Measurements from ENCODE around the gene MKX.

The MKX gene

DNA sequence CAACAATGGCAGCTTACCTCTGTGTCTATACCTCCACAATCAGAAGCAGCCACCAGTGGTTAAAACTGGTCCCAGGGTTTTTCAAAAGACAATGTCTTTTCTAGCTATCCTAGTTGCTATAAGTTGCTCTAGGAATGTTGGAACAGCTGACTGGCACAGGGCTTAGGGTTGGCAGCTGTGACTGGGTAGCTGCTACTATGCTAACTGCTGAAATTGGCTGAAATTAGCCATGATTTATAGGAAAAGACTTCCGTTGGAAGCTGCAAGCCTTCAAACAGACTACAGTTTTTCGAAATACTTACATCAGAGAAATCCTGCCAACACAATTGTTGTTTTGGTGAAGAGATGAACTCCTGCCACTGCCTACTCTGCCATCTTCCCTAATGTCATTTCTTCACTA is 102.3 kb downstream of the MKX start:
- no peak for DNase-seq

DNA sequence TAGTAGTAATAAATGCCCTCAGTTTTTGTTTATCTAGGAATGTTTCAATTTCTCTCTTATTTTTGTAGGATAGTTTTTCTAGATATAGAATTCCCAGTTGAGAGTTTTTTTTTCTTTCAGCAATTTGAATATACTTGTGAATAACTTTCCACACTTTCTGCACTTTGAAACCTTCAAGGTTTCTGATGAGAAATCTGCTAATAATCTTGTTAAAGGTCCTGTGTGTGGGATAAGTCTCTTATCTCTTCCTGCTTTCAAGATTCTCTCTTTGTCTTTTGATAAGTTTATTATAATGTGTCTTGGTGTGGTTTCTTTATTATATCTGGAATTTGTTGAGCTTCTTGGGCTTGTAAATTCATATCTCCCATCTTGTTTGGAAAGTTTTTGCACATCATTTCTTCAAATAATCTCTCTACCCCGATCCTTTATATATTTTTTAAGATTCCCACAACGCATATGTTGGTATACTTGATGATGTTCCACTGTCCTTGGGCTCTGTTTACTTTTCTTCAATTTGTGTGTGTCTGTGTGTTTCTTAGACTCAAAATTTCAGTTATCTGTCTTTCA is 103.5 kb downstream of the MKX start:
- no peak for DNase-seq

- DNase-seq, result no peak
Observed at GRCh38 chr10:27638071-27638750, 107.4 kb downstream of the MKX start.

GRCh38 chr10:27637601-27638000 is 108.0 kb downstream of the MKX start:
- DNase-seq, result no peak

- no peak for DNase-seq
Observed at GRCh38 chr10:27636816-27637215, 108.8 kb downstream of the MKX start.

DNA sequence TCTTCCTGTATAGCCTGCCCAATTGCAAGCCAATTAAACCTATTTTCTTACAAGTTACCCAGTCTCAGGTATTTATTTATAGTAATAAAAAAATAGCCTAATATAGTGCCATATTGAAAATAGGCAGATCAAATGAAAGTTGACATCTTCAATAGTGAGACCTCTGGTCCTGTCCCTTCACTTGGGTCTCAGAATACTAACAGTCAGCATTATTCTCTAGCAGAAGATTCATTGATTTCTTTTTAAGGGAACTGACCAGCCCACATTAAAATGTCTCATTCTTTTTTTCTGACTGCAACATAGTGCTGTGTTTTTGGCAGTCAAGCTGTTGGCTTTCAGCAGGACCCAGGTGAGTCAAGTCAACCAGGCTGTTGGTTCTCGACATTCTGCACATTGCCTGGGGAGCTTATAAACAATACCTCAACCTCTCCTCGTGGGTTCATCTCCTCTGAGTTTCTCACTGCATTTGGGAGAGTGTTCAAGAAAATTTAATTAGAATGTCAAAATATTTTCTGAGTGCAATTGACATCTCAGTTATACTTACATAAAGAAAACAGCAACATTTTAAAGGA is 109.8 kb downstream of the MKX start:
- DNase-seq, result no peak

DNA sequence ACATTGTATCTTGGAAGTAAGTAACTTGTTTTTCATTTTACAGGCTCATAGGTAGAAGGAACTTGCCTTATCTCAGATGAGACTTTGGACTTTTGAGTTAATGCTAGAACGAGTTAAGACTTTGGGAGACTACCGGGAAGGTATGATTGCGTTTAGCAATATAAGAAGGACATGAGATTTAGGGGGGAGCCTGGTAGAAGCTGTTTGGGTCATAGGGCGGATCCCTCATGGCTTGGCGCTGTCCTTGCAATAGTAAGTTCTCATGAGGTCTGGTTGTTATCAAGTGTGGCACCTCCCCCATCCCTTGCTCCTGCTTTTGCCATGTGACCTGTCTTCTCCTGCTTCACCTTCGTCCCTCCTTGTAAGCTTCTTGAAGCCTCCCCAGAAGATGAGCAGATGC is 110.3 kb downstream of the MKX start:
- no peak for DNase-seq

GRCh38 chr10:27628621-27629020 is 117.0 kb downstream of the MKX start:
- no peak for DNase-seq

DNA sequence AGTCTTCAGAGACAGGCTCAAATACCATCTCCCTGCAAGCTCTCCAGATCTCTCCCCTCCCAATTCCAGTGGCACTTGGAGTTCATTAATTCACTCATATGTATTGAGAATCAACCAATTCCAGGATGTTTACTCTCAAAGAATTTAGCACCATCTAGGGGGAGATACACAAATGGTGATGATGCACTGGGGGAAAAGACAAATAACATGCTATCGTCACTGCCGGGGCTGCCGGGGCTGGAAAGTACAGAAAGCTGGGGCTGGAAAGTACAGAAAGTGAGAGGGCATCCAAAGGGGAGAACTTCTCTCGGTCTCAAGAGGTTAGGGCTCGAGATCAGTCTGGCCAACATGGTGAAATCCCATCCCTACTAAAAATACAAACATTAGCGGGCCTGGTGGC is 118.7 kb downstream of the MKX start:
- DNase-seq, result no peak

DNA sequence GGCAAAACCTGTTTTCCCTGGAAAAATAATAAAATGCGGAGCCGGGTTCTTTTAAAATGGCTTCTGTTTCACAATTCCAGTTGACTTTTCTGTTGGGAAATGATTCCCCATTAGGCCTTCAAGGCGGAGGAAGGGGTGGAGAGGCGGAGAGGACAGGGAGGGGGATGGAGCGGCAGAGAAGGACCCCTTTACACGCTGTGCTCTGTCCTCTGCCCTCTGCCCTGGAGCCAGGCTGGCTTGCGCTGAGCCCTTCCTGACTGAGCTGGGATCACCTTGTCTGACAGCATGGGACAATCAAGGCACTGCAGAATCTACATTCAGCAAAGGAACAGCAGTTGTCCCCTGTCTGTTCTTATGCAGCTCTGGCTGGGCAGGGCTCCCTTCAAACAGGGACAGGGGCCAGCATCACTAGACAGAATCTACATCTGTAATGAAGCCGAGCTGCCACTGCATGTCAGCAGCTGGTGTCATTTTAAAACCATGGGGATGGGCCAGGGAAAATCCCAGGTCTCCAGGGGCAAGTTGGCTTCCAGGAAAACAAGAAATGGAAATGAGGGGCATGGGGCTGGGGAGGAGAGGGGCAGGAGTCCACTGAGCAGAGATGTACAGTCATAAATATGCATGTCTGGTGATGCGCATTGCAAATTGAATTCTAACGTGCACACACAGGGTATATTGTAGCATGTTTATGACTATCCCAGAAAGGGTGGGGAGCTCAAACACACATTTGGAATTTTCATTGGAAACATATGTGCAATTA is 120.0 kb downstream of the MKX start:
- DNase-seq, result peak in 1 of 2 experiments; percentile 23

DNA sequence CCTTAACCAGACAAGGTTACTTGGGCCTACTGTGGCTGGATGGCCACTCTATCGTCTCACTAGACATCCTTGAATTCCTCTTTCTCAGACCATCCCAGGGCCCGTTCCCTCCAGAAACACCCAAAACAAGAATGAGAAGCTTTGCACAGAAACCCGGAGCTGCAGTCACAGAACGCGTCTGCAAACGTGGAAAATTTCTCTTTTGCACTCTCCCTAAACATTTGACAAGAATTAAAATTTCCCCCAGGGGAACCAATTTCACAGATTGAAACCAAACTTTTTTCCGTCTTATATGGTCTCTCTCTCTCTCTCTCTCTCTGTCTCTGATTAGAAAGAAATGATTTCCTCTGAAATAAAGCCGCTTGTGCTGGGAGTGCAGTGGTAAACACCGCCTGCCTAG is 120.7 kb downstream of the MKX start:
- DNase-seq, result no peak
